Measurements from ENCODE around the gene RPUSD3. TPM values are rescaled to one million over a fixed set of nuclear protein-coding genes. Genes with fewer than 3 reads are reported as not detected.
A peak's percentile ranks its signal among the peaks of the same experiment; 100 is the strongest.

Gene RPUSD3
- total RNA-seq, 1 experiment from 2014 or later = 54.1 TPM

- Histone ChIP-seq H3K4me2 (ENCODE audit: low read length) (0 out of 2 replicates have a peak overlapping the region, but pooled peaks have one; percentile 98), H3K27ac (ENCODE audit: low read length) (no peak overlapping the region), H2AFZ (ENCODE audit: low read length) (no peak overlapping the region), H3K9ac (ENCODE audit: low read length) (no peak overlapping the region), H3K4me3 (ENCODE audit: low read length) (no peak overlapping the region), H3K27me3 (ENCODE audit: low read length) (no peaks in the 10 kb centered on the region), H3K9me3 (ENCODE audit: low read length) (no peaks in the 10 kb centered on the region), H3K4me1 (ENCODE audit: insufficient read depth, low read length) (peaks cover 11% of the 10 kb centered on the region), H4K20me1 (ENCODE audit: low read length) (no peaks in the 10 kb centered on the region), H3K9me2 (replicated peaks; ENCODE audit: low read length) (no peaks in the 10 kb centered on the region), H3K79me2 (ENCODE audit: low read length) (peaks cover 28% of the 10 kb centered on the region), H3K36me3 (ENCODE audit: low read depth, low read length) (peaks cover 7% of the 10 kb centered on the region), H3F3A (ENCODE audit: low read length, unreplicated experiment) (no peaks in the 10 kb centered on the region)
- intact Hi-C loops (cut with micrococcal nuclease) = loop anchor here (5.0 kb wide), 1 partner anchor 74 kb away; no protein-coding TSS in a partner anchor
- ChIA-PET POLR2A (ENCODE audit: unreplicated experiment) (no interaction called here), CTCF (no interaction called here)
- no peak for TF ChIP-seq EZH2phosphoT487 (IDR thresholded peaks at IDR 0.05; ENCODE audit: borderline replicate concordance, low read length)
- BruUV-seq (replicated peaks) = no TSS peak
- no peak for ATAC-seq
- DNase-seq = no peak
These were observed 52.7 kb downstream of the RPUSD3 start for GRCh38 chr3:9791127-9791526.

Other genes with a start within 250 kb of the RPUSD3 start
- 30.7 and 31.4 TPM in 2 replicates for gene MTMR14, start 194.5 kb downstream of the RPUSD3 start, total RNA-seq (2014; rRNA removed)
- gene CPNE9, start 140.2 kb downstream of the RPUSD3 start, total RNA-seq (2014; rRNA removed) = 0.07 TPM in 1 of 2 replicates, not detected in the other
- gene BRPF1, start 112.3 kb downstream of the RPUSD3 start, total RNA-seq (2014; rRNA removed) = 27.0 and 29.8 TPM in 2 replicates
- 38.7 and 47.3 TPM in 2 replicates for gene OGG1, start 94.1 kb downstream of the RPUSD3 start, total RNA-seq (2014; rRNA removed)
- gene CAMK1, start 74.1 kb downstream of the RPUSD3 start, total RNA-seq (2014; rRNA removed) = 36.6 and 53.2 TPM in 2 replicates
- 85.4 and 85.9 TPM in 2 replicates for gene TADA3, start 51.5 kb downstream of the RPUSD3 start, total RNA-seq (2014; rRNA removed)
- 131 and 223 TPM in 2 replicates for gene ARPC4, start 50.9 kb downstream of the RPUSD3 start, total RNA-seq (2014; rRNA removed)
- gene TTLL3, start 33.7 kb downstream of the RPUSD3 start, total RNA-seq (2014; rRNA removed) = 8.4 and 11.6 TPM in 2 replicates
- gene CIDEC, start 36.2 kb upstream of the RPUSD3 start, total RNA-seq (2014; rRNA removed) = not detected in 2 replicates
- gene JAGN1, start 46.6 kb upstream of the RPUSD3 start, total RNA-seq (2014; rRNA removed) = 32.5 and 34.1 TPM in 2 replicates
- 4.0 and 4.7 TPM in 2 replicates for gene IL17RE, start 58.8 kb upstream of the RPUSD3 start, total RNA-seq (2014; rRNA removed)
- 116 and 138 TPM in 2 replicates for gene IL17RC, start 73.1 kb upstream of the RPUSD3 start, total RNA-seq (2014; rRNA removed)
- gene CRELD1, start 89.8 kb upstream of the RPUSD3 start, total RNA-seq (2014; rRNA removed) = 22.0 and 28.3 TPM in 2 replicates
- gene PRRT3, start 108.4 kb upstream of the RPUSD3 start, total RNA-seq (2014; rRNA removed) = 4.4 and 5.0 TPM in 2 replicates
- 55.8 and 77.1 TPM in 2 replicates for gene EMC3, start 142.8 kb upstream of the RPUSD3 start, total RNA-seq (2014; rRNA removed)
- gene FANCD2, start 182.4 kb upstream of the RPUSD3 start, total RNA-seq (2014; rRNA removed) = 58.7 and 67.9 TPM in 2 replicates

All from PC-3 (cell line).